Measurements from ENCODE around the gene ZDHHC14. TPM values are rescaled to one million over a fixed set of nuclear protein-coding genes. Genes with fewer than 3 reads are reported as not detected.
"Not testable (repeated sequence)": the region's sequence is repeated elsewhere in the genome, so short reads cannot be mapped to it uniquely, and the experiment has no call there.

Gene ZDHHC14
- total RNA-seq, 6 experiments from 2014 or later, result 5.2 to 6.7 (median 6.0) TPM

DNA sequence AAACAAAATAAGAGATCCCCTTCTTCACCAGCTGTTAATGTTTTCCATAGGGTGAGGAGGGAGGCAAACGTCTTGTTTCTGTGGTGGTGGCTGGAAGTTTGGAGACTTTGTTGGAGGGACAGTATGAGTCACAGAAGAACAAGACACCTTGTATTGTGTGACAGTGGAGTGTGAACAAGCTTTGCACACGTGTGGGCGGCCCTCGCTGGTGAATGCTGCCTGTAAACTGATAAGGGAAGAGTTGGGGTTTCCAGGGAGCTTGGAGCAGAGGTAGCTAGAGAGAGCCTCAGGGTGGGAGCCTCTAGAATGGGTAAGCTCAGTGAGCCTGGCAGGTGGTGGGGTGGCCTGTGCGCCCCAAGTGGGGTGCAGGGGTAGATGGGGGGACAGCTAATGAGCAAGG is 78.3 kb downstream of the ZDHHC14 start:
- H3K4me1 Mint-ChIP-seq (ENCODE audit: low read depth), result peaks cover 11% of the 10 kb centered on the region
- H3K4me3 Mint-ChIP-seq, result no peak overlapping the region
- H3K27ac Mint-ChIP-seq, result no peak overlapping the region
- no peaks in the 10 kb centered on the region for H3K9me3 Mint-ChIP-seq
- no peaks in the 10 kb centered on the region; the same call in 1 of the 2 replicates for H3K27me3 Mint-ChIP-seq (ENCODE audit: insufficient read depth)
- H3K36me3 Mint-ChIP-seq (ENCODE audit: low read depth), result no peaks in the 10 kb centered on the region
- no peak for DNase-seq
- TF ChIP-seq, protein P1, sequence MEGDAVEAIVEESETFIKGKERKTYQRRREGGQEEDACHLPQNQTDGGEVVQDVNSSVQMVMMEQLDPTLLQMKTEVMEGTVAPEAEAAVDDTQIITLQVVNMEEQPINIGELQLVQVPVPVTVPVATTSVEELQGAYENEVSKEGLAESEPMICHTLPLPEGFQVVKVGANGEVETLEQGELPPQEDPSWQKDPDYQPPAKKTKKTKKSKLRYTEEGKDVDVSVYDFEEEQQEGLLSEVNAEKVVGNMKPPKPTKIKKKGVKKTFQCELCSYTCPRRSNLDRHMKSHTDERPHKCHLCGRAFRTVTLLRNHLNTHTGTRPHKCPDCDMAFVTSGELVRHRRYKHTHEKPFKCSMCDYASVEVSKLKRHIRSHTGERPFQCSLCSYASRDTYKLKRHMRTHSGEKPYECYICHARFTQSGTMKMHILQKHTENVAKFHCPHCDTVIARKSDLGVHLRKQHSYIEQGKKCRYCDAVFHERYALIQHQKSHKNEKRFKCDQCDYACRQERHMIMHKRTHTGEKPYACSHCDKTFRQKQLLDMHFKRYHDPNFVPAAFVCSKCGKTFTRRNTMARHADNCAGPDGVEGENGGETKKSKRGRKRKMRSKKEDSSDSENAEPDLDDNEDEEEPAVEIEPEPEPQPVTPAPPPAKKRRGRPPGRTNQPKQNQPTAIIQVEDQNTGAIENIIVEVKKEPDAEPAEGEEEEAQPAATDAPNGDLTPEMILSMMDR (IDR thresholded peaks at IDR 0.05), result no peak

DNA sequence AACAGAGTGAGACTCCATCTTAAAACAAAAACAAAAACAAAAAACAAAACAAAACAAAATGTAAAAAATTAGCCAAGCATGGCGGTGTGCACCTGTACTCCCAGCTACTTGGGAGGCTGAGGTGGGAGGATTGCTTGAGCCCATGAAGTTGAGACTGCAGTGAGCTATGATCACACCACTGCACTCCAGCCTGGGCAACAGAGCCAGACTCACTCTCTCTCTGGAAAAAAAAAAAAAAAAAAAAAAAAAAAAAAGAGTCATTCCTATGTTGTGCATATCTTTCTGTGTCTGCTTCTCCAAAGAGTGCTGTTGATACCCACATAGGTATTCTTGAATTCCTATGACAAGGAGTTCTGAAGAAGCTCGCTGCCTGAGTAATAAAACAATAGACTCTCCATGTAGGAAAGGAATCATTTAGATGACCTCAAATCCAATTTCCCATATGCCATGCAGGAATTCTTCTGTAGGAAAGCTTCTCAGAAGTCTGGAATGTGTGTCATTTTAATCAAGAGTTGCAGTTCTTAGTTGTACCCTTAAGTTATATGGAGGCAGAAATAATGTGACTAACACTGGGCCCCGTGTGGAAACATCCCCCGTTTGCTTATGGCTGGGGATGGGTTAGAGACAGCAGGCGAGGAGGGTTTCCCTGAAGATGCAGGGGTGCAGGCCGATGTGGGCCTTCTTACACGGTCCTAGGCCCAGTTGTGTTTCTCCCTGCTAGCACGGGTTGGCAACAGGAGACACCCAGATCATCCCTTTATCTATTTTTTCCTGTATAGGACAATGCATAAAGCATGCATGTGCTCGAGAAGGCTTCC is 79.4 kb downstream of the ZDHHC14 start:
- TF ChIP-seq, protein P1 (IDR thresholded peaks at IDR 0.05), result no peak
- H3K36me3 Mint-ChIP-seq (ENCODE audit: low read depth), result no peaks in the 10 kb centered on the region
- peak; percentile 27 for DNase-seq
- peak overlapping the region; percentile 9; the same call in 1 of the 2 replicates for H3K27ac Mint-ChIP-seq
- no peak overlapping the region for H3K4me3 Mint-ChIP-seq
- H3K4me1 Mint-ChIP-seq (ENCODE audit: low read depth), result peaks cover 11% of the 10 kb centered on the region
- H3K27me3 Mint-ChIP-seq (ENCODE audit: insufficient read depth), result no peaks in the 10 kb centered on the region; the same call in 1 of the 2 replicates
- no peaks in the 10 kb centered on the region for H3K9me3 Mint-ChIP-seq

DNA sequence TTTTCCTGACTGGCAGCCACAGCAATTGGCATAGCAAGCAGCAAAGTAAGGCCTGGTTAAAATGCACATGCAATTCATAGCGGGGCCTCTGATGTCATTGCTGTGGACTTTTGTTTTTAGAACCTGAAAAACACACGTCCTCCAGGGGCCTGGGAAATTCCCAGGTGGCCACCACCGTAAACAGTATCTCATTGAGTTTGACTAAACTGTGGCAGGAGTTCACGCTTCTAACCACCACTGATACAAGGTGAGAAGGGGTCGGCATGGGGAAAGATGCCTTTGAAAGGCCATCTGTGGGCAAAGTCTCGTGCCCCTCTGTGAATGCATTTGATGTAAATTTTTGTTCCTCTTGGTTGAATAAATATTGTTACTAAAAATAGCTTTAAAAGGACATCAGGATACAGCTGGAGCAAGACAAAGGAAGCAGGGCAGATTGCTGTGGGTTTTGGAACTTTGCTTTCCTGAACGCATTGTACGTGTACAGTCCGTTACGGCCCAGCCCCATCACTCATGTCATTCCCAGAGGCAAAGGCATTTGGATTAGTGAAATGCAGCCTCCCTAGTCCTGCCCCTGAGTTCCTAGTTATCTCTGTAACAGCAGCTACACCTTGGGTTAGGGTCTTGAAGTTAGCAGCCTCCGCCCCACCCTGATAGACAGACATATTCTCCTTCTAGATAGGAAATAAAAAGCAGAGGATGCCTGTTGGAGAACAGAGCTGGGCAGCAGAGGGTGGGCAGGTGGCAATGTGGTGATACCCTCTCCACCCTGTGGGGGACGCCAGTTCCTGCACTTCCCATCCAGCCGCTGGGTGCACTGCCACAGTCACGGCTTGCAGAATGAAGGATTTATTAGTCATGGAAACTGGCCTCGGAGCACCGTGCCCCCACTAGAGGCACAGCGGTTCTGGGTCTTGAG is 80.3 kb downstream of the ZDHHC14 start:
- H3K27ac Mint-ChIP-seq, result 0 out of 2 replicates have a peak overlapping the region, but pooled peaks have one; percentile 9
- H3K27me3 Mint-ChIP-seq (ENCODE audit: insufficient read depth), result no peaks in the 10 kb centered on the region; the same call in 1 of the 2 replicates
- TF ChIP-seq, protein P1 (IDR thresholded peaks at IDR 0.05), result no peak
- H3K4me3 Mint-ChIP-seq, result no peak overlapping the region
- H3K4me1 Mint-ChIP-seq (ENCODE audit: low read depth), result peaks cover 11% of the 10 kb centered on the region
- no peaks in the 10 kb centered on the region for H3K36me3 Mint-ChIP-seq (ENCODE audit: low read depth)
- DNase-seq, result peak; percentile 3
- no peaks in the 10 kb centered on the region for H3K9me3 Mint-ChIP-seq

DNA sequence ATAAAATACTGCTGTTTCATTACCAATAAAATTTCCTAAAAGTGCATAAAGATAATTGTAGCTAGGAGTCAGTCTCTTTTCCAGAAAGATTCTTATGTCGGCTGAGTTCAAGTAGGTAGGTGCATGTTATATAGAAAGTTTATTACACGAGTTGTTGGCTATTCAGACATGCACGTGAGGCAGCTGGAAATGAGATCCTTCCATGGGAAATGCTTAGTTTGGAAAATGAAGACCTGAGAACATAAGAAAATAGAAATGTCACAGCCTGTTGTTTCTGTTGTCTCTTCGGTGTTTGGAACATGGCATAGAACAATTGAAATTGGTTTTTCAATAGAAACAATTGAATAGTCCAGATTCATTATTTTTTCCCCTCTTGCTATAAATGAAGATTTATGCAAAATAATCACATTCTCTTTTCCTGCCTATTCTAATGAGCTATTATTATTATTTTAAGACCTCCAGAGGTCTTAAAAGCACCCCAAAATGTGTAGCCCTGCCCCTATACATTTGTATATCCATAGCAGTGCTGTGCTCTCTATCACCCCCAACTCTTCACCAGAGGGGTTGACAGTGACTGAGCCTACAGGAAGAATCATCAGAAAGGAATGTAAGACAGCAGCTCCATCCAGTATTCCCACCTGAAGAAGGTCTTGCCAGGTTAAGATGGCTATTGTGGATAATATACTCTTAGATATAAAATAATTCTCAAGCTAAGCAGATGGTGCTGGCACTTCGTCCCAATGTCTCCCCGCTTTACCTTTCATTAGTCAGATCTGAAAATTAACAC is 82.2 kb downstream of the ZDHHC14 start:
- Mint-ChIP-seq H3K9me3 (no peaks in the 10 kb centered on the region), H3K27ac (no peak overlapping the region), H3K36me3 (ENCODE audit: low read depth) (no peaks in the 10 kb centered on the region), H3K4me3 (no peak overlapping the region), H3K4me1 (ENCODE audit: low read depth) (peaks cover 11% of the 10 kb centered on the region), H3K27me3 (ENCODE audit: insufficient read depth) (no peaks in the 10 kb centered on the region; the same call in 1 of the 2 replicates)
- DNase-seq, result no peak
- TF ChIP-seq, protein P1 (IDR thresholded peaks at IDR 0.05), result no peak

DNA sequence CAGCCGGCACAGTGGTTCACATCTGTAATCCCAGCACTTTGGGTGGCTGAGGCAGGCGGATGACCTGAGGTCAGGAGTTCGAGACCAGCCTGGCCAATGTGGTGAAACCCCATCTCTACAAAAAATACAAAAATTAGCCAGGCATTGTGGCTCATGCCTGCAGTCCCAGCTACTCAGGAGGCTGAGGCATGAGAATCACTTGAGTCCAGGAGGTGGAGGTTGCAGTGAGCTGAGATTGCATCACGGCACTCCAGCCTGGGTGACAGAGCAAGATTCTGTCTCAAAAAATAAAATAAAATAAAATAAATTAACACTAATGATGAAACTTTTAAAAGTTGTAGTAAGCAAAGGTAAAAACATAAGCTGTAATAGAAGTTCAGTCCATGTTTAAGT is 82.7 kb downstream of the ZDHHC14 start:
- peaks cover 11% of the 10 kb centered on the region for H3K4me1 Mint-ChIP-seq (ENCODE audit: low read depth)
- not testable (repeated sequence) for H3K27me3 Mint-ChIP-seq (ENCODE audit: insufficient read depth); H3K4me3 Mint-ChIP-seq; H3K9me3 Mint-ChIP-seq; H3K27ac Mint-ChIP-seq; DNase-seq; H3K36me3 Mint-ChIP-seq (ENCODE audit: low read depth)

Measured in HFFc6 (cell line).